Esophagus squamous epithelium (tissue), 5 donors: ENCODE data around the gene LHPP. TPM values are rescaled to one million over a fixed set of nuclear protein-coding genes. Genes with fewer than 3 reads are reported as not detected.
"Not testable (repeated sequence)": the region's sequence is repeated elsewhere in the genome, so short reads cannot be mapped to it uniquely, and the experiment has no call there.

Experiments used
- DNase-seq: peaks from one replicate; lab custom pipeline; 2025; lab: John Stamatoyannopoulos, UW
- H3K27ac ChIP-seq, 4 donors: fragments of 200-600 bp; sonication (generic); one replicate each; pipeline ENCODE4 v1.5.1; 2016 to 2019; ENCODE audit warnings: mild to moderate bottlenecking in 1 of 4
- H3K27me3 ChIP-seq, 4 donors: fragments of 200-600 bp; sonication (generic); 1 replicate in 3 of 4; 2 replicates in 1 of 4; pipeline versions ENCODE4 v1.5.1 to v1.6.0; 2017 to 2021; ENCODE audit warnings: antibody characterized with exemption in 1 of 4
- H3K36me3 ChIP-seq, 3 donors: fragments of 200-600 bp; sonication (generic); one replicate each; pipeline ENCODE4 v1.5.1; 2016 to 2019
- H3K4me1 ChIP-seq, 3 donors: fragments of 200-600 bp; sonication (generic); one replicate each; pipeline ENCODE4 v1.5.1; 2017 to 2019
- H3K4me3 ChIP-seq, 4 donors: fragments of 200-600 bp; sonication (generic); 1 replicate in 3 of 4; 2 replicates in 1 of 4; pipeline ENCODE4 v1.5.1; 2016 to 2019; ENCODE audit warnings: mild to moderate bottlenecking in 2 of 4, moderate library complexity in 1 of 4
- H3K9me3 ChIP-seq, 3 donors: fragments of 200-600 bp; sonication (generic); one replicate each; pipeline ENCODE4 v1.5.1; 2016 to 2019
- POLR2A ChIP-seq, 4 donors: fragments of 450-650 bp; IDR thresholded peaks; one replicate each; pipeline ENCODE4 v1.6.1; 2017; ENCODE audit warnings: antibody characterized with exemption in 4 of 4, mild to moderate bottlenecking in 4 of 4, moderate library complexity in 3 of 4
- WGBS, 2 donors: methylation state at CpG; one replicate each; pipeline ENCODE4 v1.1.5; 2018; 5-methylcytosine and 5-hydroxymethylcytosine counted together
- intact Hi-C: fragments of 100-400 bp; cut with DNase I; formaldehyde crosslinking; loops from one replicate; pipeline ENCODE4 v1.15.0; 2022
- total RNA-seq, 4 donors: library from RNA; depleted of rRNA; stranded (reverse); fragments of >200 nt; gene quantifications; one replicate each; pipeline ENCODE4 v1.1.0, GENCODE V29; 2016
- TF ChIP-seq, protein P1 (sequence below), 6 experiments: fragments of 450-650 bp in 4 of 6; fragments of 200-600 bp in 2 of 6; sonication (generic) in 2 of 6; IDR thresholded peaks; one replicate each; pipeline ENCODE4 v1.5.1; 2016 to 2019; ENCODE audit warnings: antibody characterized with exemption in 6 of 6, mild to moderate bottlenecking in 4 of 6, moderate library complexity in 4 of 6
- donor health status: DM: yes; HTN: yes; CAD: no.

The LHPP gene
- total RNA-seq, 4 donors from 2014 or later = 13.9 to 41.1 (median 24.3) TPM

DNA sequence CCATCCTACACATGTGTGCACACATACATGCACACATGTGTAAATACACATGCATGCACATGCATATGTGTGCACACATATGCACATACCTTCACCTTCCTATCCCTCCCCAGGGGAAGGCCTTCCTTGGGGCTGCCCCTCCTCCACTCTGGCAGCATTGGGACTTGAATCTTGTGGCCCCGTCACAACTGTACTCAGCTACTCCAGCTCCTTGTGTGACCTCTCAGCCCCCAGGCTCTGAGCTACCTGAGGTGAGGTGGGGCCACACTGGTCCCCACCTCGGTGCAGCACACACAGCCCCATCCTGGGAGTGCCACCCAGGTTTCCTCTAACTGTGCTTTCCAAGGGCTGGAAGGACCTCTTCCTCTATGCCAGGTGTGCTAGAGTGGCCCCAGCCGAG lies 116.0 kb downstream of the LHPP start:
- peaks cover 0 to 15% (median 3%) of the 10 kb centered on the region in 3 donors for H3K4me1 ChIP-seq
- WGBS, 2 donors = 60 to 80% methylated on average over 1 to 3 of the region's 3 CpGs
- intact Hi-C loops = no loop called here

DNA sequence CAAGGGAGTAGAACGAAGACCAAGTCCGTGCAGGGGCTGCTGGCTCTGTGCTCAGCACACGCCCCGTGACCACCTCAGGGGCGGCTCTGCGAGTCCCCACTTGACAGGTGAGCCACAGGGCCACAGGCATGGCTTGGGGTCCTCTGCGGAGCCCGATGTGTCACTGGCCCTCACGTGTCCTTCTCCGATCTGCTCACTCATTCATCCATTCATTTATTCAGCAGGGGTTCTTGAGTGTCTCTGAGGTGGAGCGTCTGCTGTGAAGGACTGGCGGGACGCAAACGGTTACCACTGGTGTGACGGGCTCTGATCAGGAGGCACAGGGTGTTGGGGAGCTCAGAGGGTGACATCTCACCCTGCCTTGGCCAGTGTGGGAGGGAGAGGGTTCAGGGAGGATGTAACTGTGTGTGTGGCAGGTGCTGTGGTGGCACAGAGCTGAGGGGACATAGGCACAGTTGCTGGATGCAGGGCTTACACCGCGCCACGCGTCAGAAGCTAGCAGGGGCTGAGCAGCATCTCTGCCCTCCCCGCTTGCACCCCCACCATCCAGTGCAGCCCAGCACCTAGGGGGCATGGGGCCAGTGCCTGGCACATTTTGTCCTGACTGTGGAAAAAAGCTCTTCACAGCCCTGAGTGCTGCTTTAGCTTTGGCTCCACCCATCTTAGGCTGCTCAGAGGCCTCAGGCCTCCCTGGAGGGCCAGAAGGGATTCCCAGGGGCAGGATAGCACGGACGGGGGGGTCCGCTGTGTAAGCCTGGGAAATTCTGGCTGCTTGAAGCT lies 116.8 kb downstream of the LHPP start:
- TF ChIP-seq, protein P1, sequence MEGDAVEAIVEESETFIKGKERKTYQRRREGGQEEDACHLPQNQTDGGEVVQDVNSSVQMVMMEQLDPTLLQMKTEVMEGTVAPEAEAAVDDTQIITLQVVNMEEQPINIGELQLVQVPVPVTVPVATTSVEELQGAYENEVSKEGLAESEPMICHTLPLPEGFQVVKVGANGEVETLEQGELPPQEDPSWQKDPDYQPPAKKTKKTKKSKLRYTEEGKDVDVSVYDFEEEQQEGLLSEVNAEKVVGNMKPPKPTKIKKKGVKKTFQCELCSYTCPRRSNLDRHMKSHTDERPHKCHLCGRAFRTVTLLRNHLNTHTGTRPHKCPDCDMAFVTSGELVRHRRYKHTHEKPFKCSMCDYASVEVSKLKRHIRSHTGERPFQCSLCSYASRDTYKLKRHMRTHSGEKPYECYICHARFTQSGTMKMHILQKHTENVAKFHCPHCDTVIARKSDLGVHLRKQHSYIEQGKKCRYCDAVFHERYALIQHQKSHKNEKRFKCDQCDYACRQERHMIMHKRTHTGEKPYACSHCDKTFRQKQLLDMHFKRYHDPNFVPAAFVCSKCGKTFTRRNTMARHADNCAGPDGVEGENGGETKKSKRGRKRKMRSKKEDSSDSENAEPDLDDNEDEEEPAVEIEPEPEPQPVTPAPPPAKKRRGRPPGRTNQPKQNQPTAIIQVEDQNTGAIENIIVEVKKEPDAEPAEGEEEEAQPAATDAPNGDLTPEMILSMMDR (IDR thresholded peaks at IDR 0.05) = no peak
- TF ChIP-seq POLR2A (IDR thresholded peaks at IDR 0.05) = no peak
- Histone ChIP-seq H3K36me3 (no peaks in the 10 kb centered on the region), H3K9me3 (no peaks in the 10 kb centered on the region), H3K27ac (no peak overlapping the region), H3K4me3 (no peak overlapping the region), H3K4me1 (peaks cover 0 to 15% (median 3%) of the 10 kb centered on the region in 3 donors), H3K27me3 (no peaks in the 10 kb centered on the region)
- WGBS, 2 donors = 63 to 70% methylated on average over 3 to 16 of the region's 23 CpGs
- intact Hi-C loops = no loop called here
- DNase-seq = no peak

More for the DNA sequence above, 116.0 kb downstream of the LHPP start:
- Histone ChIP-seq H3K27ac (no peak overlapping the region), H3K27me3 (no peaks in the 10 kb centered on the region), H3K9me3 (no peaks in the 10 kb centered on the region), H3K4me3 (no peak overlapping the region), H3K36me3 (no peaks in the 10 kb centered on the region)
- no peak for DNase-seq
- TF ChIP-seq POLR2A (IDR thresholded peaks at IDR 0.05) = no peak
- TF ChIP-seq, protein P1 (IDR thresholded peaks at IDR 0.05) = no peak

DNA sequence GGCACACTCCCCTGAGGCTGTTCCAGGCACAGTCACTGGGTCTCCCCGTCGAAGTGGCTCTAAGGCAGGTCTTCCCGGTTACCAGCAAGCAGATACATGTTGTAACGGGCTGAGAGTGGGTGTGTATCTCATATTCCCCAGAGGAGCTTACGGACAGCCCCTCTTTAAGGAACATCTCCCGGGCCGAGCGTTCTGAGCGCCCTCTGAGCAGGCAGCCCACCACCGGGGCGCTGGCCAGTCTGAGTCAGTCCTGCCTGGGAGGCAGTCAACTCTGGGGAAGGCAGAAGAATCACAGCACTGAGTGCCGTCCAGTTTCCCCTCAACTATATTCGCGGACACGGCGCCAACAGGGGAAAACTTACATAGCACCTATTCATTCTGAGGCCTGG lies 117.4 kb downstream of the LHPP start:
- intact Hi-C loops = no loop called here
- H3K27me3 ChIP-seq = no peaks in the 10 kb centered on the region
- H3K4me1 ChIP-seq = peaks cover 0 to 15% (median 3%) of the 10 kb centered on the region in 3 donors
- no peaks in the 10 kb centered on the region for H3K9me3 ChIP-seq
- H3K36me3 ChIP-seq = no peaks in the 10 kb centered on the region
- DNase-seq = no peak
- no peak overlapping the region for H3K27ac ChIP-seq
- TF ChIP-seq POLR2A (IDR thresholded peaks at IDR 0.05) = no peak
- TF ChIP-seq, protein P1 (IDR thresholded peaks at IDR 0.05) = no peak
- WGBS, 2 donors = 50 to 58% methylated on average over 2 to 7 of the region's 16 CpGs
- H3K4me3 ChIP-seq = no peak overlapping the region

DNA sequence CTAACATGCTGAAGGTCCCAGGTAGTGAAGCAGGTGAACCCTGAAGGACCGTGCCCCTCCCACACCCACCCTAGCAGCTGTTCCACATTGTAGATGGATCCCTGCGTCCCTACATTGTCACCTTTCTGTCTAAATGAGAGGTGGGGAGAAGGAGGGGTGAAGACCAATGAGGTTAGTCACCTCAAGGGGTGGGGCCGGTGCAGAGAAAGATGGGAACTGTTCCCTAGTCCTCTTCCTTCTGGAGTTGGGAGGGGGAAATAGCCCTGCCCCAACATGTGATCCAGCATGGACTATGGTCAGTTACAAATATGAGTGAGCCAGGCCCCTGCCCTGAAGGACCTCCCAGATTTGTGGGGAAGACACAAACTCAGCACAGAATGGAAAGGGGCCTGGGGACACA lies 124.5 kb downstream of the LHPP start:
- intact Hi-C loops = no loop called here
- H3K4me1 ChIP-seq = peaks cover 12 to 33% (median 17%) of the 10 kb centered on the region in 3 donors
- 93% methylated on average over 3 of the region's 3 CpGs; no CpG with 5 or more reads in 1 of the 2 donors for WGBS, 2 donors
- no peak for DNase-seq
- H3K9me3 ChIP-seq = no peaks in the 10 kb centered on the region
- TF ChIP-seq POLR2A (IDR thresholded peaks at IDR 0.05) = no peak
- TF ChIP-seq, protein P1 (IDR thresholded peaks at IDR 0.05) = no peak
- no peak overlapping the region for H3K4me3 ChIP-seq
- no peaks in the 10 kb centered on the region for H3K36me3 ChIP-seq
- H3K27ac ChIP-seq = no peak overlapping the region
- no peaks in the 10 kb centered on the region for H3K27me3 ChIP-seq

DNA sequence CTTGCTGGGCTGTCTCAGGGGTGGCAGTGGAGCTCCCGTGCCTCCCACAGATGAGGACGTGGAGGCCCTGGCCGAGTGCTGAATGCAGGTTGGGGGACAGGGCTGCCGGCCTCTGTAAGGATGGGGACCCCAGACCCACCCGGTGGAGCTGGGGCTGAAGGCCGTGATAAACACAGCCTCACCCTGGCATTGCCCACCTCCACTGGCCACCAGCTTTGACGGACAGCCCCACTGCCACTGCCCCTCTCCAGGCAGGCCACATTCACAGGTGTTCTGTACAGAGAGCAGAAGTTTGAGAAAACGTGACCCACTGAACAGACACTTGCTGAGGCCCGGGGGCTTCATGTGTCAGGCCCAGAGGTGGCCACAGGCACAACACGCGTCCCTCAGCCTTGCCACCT lies 126.2 kb downstream of the LHPP start:
- intact Hi-C loops = no loop called here
- H3K9me3 ChIP-seq = no peaks in the 10 kb centered on the region
- TF ChIP-seq, protein P1 (IDR thresholded peaks at IDR 0.05) = no peak
- no peak for TF ChIP-seq POLR2A (IDR thresholded peaks at IDR 0.05)
- H3K36me3 ChIP-seq = no peaks in the 10 kb centered on the region
- H3K27me3 ChIP-seq = no peaks in the 10 kb centered on the region
- no peak overlapping the region for H3K4me3 ChIP-seq
- H3K4me1 ChIP-seq = peaks cover 12 to 33% (median 17%) of the 10 kb centered on the region in 3 donors
- DNase-seq = no peak
- H3K27ac ChIP-seq = no peak overlapping the region
- 79 to 88% methylated on average over 9 to 10 of the region's 11 CpGs for WGBS, 2 donors

DNA sequence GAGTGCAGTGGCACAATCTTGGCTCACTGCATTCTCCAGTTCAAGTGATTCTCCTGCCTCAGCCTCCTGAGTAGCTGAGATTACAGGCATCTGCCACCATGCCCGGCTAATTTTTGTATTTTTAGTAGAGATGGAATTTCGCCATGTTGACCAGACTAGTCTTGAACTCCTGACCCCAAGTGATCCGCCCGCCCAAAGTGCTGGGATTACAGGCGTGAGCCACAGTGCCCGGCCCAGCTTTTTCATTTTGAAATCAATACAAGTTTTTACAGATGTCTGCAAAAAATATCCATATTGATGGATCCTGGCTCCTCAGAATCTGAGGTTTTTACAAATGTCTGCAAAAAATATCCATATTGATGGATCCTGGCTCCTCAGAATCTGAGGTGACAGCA lies 126.7 kb downstream of the LHPP start:
- 61 to 88% methylated on average over 4 to 6 of the region's 6 CpGs for WGBS, 2 donors

More for the DNA sequence above, 126.7 kb downstream of the LHPP start:
- DNase-seq, H3K36me3 ChIP-seq, intact Hi-C loops, H3K9me3 ChIP-seq, H3K27me3 ChIP-seq, H3K4me3 ChIP-seq: not testable (repeated sequence)
- Histone ChIP-seq H3K27ac (peak overlapping the region in 1 of 4 donors; percentile 52), H3K4me1 (peaks cover 12 to 33% (median 17%) of the 10 kb centered on the region in 3 donors)
